Stomach (tissue), 9 donors: ENCODE results near the gene MOB3B. TPM values are rescaled to one million over a fixed set of nuclear protein-coding genes. Genes with fewer than 3 reads are reported as not detected.

ENCODE experiments used
- DNase-seq, 2 donors: peaks; one replicate each; pipeline versions ENCODE4 v3.0.0 to v3.0.0-alpha.2; 2013 to 2019
- H3K27ac ChIP-seq, 5 donors: fragments of 200-600 bp in 4 of 5; sonication (generic) in 4 of 5; one replicate each; pipeline ENCODE4 v1.5.1; 2013 to 2019; ENCODE audit warnings: mild to moderate bottlenecking in 1 of 5, moderate library complexity in 1 of 5
- H3K27me3 ChIP-seq, 3 donors: fragments of 200-600 bp; sonication (generic); one replicate each; pipeline ENCODE4 v1.5.1; 2017 to 2019; ENCODE audit warnings: mixed run types in 1 of 3
- H3K36me3 ChIP-seq, 4 donors: fragments of 200-600 bp; sonication (generic); 1 replicate in 3 of 4; 2 replicates in 1 of 4; pipeline ENCODE4 v1.5.1; 2016 to 2019
- H3K4me1 ChIP-seq, 4 donors: fragments of 200-600 bp; sonication (generic); one replicate each; pipeline ENCODE4 v1.5.1; 2016 to 2019
- H3K4me3 ChIP-seq, 4 donors: fragments of 200-600 bp; sonication (generic) in 3 of 4; one replicate each; pipeline ENCODE4 v1.5.1; 2016 to 2019; ENCODE audit warnings: mild to moderate bottlenecking in 1 of 4
- H3K9me3 ChIP-seq, 4 donors: fragments of 200-600 bp; sonication (generic); one replicate each; pipeline ENCODE4 v1.5.1; 2016 to 2019
- EP300 ChIP-seq: sonication (generic); formaldehyde crosslinking; IDR thresholded peaks from one replicate; pipeline ENCODE4 v1.6.1; 2017; ENCODE audit warnings: antibody characterized with exemption
- POLR2A ChIP-seq, 4 donors: fragments of 450-650 bp; IDR thresholded peaks; one replicate each; pipeline ENCODE4 v1.6.1; 2016; ENCODE audit warnings: antibody characterized with exemption in 4 of 4, control low read depth in 2 of 4, mild to moderate bottlenecking in 1 of 4, moderate library complexity in 1 of 4
- POLR2AphosphoS5 ChIP-seq, 3 donors: sonication (generic); formaldehyde crosslinking; IDR thresholded peaks; one replicate each; pipeline ENCODE4 v1.6.1; 2016; ENCODE audit warnings: antibody characterized with exemption in 3 of 3
- WGBS, 5 donors: extraction: QIAGEN DNeasy Blood & Tissue Kit in 3 of 5; methylation state at CpG; one replicate each; pipeline versions ENCODE4 v1.1.5 to v1.1.7; 2013 to 2018; 5-methylcytosine and 5-hydroxymethylcytosine counted together
- intact Hi-C: fragments of 100-400 bp; cut with DNase I; formaldehyde crosslinking; loops from one replicate; pipeline ENCODE4 v1.15.1; 2023; ENCODE audit warnings: low total_unique reads
- polyA plus RNA-seq, 3 donors: library from polyadenylated mRNA; stranded (reverse); fragments of 200-250 nt; gene quantifications; one replicate each; pipeline ENCODE4 v1.2.3, GENCODE V29; 2013
- total RNA-seq, 5 donors: library from RNA; depleted of rRNA; stranded (reverse); fragments of >200 nt; gene quantifications; one replicate each; pipeline versions ENCODE4 v1.1.0 to v1.2.3, GENCODE V29; 2014 to 2016
- TF ChIP-seq, protein P1 (sequence below), 7 experiments: fragments of 450-650 bp in 4 of 7; fragments of 200-600 bp in 3 of 7; sonication (generic) in 3 of 7; IDR thresholded peaks; one replicate each; pipeline ENCODE4 v1.5.1; 2016 to 2019; ENCODE audit warnings: antibody characterized with exemption in 7 of 7, control low read depth in 2 of 7, mild to moderate bottlenecking in 1 of 7
- donor health status: healthy with polysubstance abuse.
- donor health status: Bipolar disorder and iron deficiency.
- donor health status: healthy.

MOB3B gene
- total and polyA plus RNA-seq, 8 donors, result 4.0 to 32.7 (median 9.7) TPM

DNA sequence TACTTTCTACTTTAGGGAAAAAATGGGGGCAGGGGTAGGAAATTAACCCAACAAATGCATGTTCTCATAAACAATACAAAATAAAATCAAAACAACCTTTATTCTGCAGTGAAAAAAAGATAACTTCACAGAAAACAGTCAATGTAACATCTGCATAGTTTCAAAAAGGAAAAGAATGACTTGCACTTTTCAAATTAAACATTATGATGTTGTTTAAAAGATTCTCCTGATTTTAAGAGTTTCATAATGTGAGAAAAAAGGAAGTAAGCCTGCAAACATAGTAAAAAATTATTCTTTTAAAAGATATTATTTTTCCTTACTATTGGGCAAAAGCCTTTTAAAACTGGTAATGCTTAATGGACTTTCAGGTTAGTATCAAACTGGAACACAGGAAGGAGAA, 36.1 kb upstream of the MOB3B start:
- DNase-seq, result no peak
- Histone ChIP-seq H3K4me1 (peaks cover 0 to 30% (median 11%) of the 10 kb centered on the region in 4 donors), H3K4me3 (no peak overlapping the region), H3K27ac (no peak overlapping the region), H3K27me3 (no peaks in the 10 kb centered on the region), H3K9me3 (no peaks in the 10 kb centered on the region), H3K36me3 (peaks cover 0 to 43% (median 40%) of the 10 kb centered on the region in 4 donors)
- intact Hi-C loops, result no loop called here
- TF ChIP-seq EP300, result no peak

DNA sequence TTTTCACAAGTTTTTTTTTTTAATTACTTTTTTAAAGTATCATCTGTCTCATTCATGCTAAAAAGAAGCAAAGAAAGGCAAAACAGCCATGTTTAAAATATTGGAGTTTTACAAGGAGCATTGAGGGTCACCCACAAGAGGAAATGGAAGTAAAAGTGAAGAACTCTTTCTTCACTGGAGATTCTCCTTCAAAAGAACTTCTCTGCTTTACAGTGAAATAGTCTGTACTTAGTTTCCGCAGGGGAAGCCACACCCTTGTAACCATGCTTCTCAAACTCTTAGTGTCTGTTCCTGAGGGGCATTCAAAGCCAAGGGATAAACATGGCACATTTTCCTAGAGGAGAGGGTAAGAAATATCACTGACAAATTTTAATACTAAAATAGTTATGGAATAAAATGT, 35.1 kb upstream of the MOB3B start:
- H3K27ac ChIP-seq, result peak overlapping the region in 2 of 5 donors; percentile 6 to 36
- DNase-seq, result no peak
- intact Hi-C loops, result no loop called here
- TF ChIP-seq POLR2A (IDR thresholded peaks at IDR 0.05) (no peak), EP300 (no peak), POLR2AphosphoS5 (IDR thresholded peaks at IDR 0.05) (no peak)
- TF ChIP-seq, protein P1, sequence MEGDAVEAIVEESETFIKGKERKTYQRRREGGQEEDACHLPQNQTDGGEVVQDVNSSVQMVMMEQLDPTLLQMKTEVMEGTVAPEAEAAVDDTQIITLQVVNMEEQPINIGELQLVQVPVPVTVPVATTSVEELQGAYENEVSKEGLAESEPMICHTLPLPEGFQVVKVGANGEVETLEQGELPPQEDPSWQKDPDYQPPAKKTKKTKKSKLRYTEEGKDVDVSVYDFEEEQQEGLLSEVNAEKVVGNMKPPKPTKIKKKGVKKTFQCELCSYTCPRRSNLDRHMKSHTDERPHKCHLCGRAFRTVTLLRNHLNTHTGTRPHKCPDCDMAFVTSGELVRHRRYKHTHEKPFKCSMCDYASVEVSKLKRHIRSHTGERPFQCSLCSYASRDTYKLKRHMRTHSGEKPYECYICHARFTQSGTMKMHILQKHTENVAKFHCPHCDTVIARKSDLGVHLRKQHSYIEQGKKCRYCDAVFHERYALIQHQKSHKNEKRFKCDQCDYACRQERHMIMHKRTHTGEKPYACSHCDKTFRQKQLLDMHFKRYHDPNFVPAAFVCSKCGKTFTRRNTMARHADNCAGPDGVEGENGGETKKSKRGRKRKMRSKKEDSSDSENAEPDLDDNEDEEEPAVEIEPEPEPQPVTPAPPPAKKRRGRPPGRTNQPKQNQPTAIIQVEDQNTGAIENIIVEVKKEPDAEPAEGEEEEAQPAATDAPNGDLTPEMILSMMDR (IDR thresholded peaks at IDR 0.05), result no peak
- H3K4me1 ChIP-seq, result peaks cover 0 to 23% (median 7%) of the 10 kb centered on the region in 4 donors
- no peak overlapping the region for H3K4me3 ChIP-seq
- H3K27me3 ChIP-seq, result no peaks in the 10 kb centered on the region
- H3K36me3 ChIP-seq, result peaks cover 0 to 54% (median 50%) of the 10 kb centered on the region in 4 donors
- H3K9me3 ChIP-seq, result no peaks in the 10 kb centered on the region
- WGBS, 5 donors, result 86 to 89% (median 88%) methylated on average over 1 of the region's 1 CpG

DNA sequence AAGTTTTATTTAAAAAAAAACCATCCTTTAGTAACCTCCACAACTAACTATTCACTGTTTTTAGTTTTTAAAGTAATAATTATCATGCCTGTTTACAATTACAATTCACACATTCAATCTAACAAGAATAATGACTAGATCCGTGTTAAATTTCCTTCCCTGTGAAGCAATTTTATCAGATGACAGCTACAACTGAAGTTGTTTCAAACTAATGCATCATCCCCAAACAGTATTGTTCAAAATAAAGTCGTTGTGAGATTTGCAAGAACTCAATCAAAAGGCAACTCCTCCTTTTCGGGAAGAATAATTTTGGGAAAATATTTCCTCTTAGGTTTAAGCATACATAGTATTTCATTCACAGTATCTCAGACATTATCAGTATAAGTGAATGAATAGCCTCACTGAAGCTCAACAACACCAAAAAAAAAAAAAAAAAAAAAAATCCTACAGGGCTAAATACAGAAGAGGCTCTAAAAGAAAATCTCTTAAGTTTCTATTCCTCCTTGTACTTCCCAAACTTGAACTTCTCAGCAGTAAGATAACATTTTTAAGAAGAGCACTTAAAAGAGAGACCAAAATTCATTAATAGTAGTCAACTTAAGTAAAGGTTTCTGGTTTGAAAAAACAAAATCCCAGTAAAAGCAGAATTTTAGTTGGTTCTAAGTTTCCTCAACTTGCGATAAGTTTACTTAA, 34.3 kb upstream of the MOB3B start:
- DNase-seq, result no peak
- Histone ChIP-seq H3K36me3 (peaks cover 0 to 61% (median 53%) of the 10 kb centered on the region in 4 donors), H3K27me3 (no peaks in the 10 kb centered on the region), H3K4me3 (no peak overlapping the region), H3K4me1 (peaks cover 0 to 16% (median 5%) of the 10 kb centered on the region in 4 donors), H3K9me3 (no peaks in the 10 kb centered on the region), H3K27ac (peak overlapping the region in 1 of 5 donors; percentile 6)
- intact Hi-C loops, result no loop called here
- TF ChIP-seq POLR2A (IDR thresholded peaks at IDR 0.05) (no peak), POLR2AphosphoS5 (IDR thresholded peaks at IDR 0.05) (no peak), EP300 (no peak)
- TF ChIP-seq, protein P1 (IDR thresholded peaks at IDR 0.05), result no peak
- WGBS, 5 donors, result 75 to 90% (median 83%) methylated on average over 4 of the region's 4 CpGs

DNA sequence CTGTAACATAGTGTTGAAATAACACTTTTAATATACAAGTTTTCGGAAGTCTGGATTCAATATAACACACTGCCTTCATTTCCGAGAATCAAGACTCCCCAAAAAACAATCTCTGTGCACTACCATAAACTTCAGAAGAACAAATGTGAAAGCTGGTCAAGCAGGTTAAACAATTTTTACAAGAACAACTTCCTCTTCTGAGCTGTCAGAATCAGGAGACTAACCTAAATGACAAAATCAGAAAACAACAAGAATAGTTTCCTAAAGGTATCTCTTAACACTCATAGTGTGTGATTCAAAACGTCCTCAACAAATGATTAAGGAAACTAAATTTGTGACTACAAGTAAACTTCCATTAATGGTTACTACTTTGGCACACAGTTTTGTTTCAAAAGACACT, 32.1 kb upstream of the MOB3B start:
- TF ChIP-seq POLR2A (IDR thresholded peaks at IDR 0.05) (no peak), EP300 (no peak), POLR2AphosphoS5 (IDR thresholded peaks at IDR 0.05) (no peak)
- TF ChIP-seq, protein P1 (IDR thresholded peaks at IDR 0.05), result no peak
- intact Hi-C loops, result no loop called here
- DNase-seq, result peak in 1 of 2 donors; percentile 51
- peaks cover 7 to 78% (median 72%) of the 10 kb centered on the region in 4 donors for H3K36me3 ChIP-seq
- H3K4me1 ChIP-seq, result peaks cover 0 to 10% (median 3%) of the 10 kb centered on the region in 4 donors
- H3K9me3 ChIP-seq, result no peaks in the 10 kb centered on the region
- no peaks in the 10 kb centered on the region for H3K27me3 ChIP-seq
- H3K4me3 ChIP-seq, result no peak overlapping the region
- 46 to 64% (median 58%) methylated on average over 3 of the region's 3 CpGs for WGBS, 5 donors
- no peak overlapping the region for H3K27ac ChIP-seq

DNA sequence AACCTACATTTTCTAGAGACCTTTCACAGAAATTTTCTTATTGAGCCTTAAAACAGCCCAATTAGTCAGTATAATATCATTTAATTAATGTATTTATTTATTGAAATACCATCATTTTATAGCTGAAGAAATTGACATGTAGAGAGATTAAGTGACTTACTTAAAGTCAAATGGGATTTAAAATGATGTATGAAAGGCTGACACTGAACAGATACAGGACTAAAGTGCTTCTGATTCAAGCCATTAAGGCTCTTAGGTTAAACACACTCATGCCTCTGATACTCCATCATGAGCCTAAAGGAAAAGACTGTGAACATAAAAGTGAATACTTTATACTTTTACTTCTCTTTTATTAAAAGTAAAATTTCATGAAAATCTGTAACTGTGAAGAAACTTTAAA, 30.8 kb upstream of the MOB3B start:
- no peak overlapping the region for H3K4me3 ChIP-seq
- H3K9me3 ChIP-seq, result no peaks in the 10 kb centered on the region
- TF ChIP-seq EP300 (no peak), POLR2AphosphoS5 (IDR thresholded peaks at IDR 0.05) (no peak), POLR2A (IDR thresholded peaks at IDR 0.05) (no peak)
- TF ChIP-seq, protein P1 (IDR thresholded peaks at IDR 0.05), result no peak
- H3K27ac ChIP-seq, result no peak overlapping the region
- intact Hi-C loops, result no loop called here
- no peak for DNase-seq
- H3K36me3 ChIP-seq, result peaks cover 14 to 82% (median 75%) of the 10 kb centered on the region in 4 donors
- H3K27me3 ChIP-seq, result no peaks in the 10 kb centered on the region
- peaks cover 0 to 4% (median 2%) of the 10 kb centered on the region in 4 donors for H3K4me1 ChIP-seq
